ENCODE data around the gene CCDC78.

CCDC78 gene

DNA sequence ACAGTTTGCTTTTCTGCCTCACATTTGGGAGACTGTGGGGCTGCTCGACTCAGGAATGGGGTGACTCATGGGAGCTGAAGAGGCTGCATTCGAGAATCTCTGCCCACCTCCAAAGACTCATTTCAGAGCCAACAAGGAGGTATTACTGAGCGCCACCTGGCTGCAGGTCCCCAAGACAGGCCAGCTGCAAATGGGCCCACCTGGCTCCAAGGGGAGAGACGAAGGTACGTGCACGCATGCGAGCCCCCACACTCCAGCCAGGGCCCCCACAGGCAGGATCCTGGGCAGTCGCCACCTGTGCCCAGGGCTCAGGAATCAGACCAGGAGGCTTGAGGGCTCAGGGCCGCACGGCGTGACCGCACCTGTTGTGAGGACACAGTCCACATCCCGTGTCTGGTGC, 6.7 kb upstream of the CCDC78 start:
- no peaks in the 10 kb centered on the region for H3K9me2 ChIP-seq (replicated peaks; ENCODE audit: low read depth, low read length)
- H3K4me2 ChIP-seq (ENCODE audit: low read depth, low read length, poor library complexity, severe bottlenecking), result no peak overlapping the region
- H3K9ac ChIP-seq (ENCODE audit: low read depth, low read length, poor library complexity, severe bottlenecking), result no peak overlapping the region
- TF ChIP-seq, protein P1, sequence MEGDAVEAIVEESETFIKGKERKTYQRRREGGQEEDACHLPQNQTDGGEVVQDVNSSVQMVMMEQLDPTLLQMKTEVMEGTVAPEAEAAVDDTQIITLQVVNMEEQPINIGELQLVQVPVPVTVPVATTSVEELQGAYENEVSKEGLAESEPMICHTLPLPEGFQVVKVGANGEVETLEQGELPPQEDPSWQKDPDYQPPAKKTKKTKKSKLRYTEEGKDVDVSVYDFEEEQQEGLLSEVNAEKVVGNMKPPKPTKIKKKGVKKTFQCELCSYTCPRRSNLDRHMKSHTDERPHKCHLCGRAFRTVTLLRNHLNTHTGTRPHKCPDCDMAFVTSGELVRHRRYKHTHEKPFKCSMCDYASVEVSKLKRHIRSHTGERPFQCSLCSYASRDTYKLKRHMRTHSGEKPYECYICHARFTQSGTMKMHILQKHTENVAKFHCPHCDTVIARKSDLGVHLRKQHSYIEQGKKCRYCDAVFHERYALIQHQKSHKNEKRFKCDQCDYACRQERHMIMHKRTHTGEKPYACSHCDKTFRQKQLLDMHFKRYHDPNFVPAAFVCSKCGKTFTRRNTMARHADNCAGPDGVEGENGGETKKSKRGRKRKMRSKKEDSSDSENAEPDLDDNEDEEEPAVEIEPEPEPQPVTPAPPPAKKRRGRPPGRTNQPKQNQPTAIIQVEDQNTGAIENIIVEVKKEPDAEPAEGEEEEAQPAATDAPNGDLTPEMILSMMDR (conservative IDR thresholded peaks at IDR 0.05; ENCODE audit: low read length), result no peak
- TF ChIP-seq EZH2phosphoT487 (IDR thresholded peaks at IDR 0.05; ENCODE audit: borderline replicate concordance), result no peak
- no peaks in the 10 kb centered on the region for H3K4me1 ChIP-seq (ENCODE audit: insufficient read depth, low read length, poor library complexity, severe bottlenecking)
- no peaks in the 10 kb centered on the region for H3K27me3 ChIP-seq (ENCODE audit: insufficient read depth, low read length, poor library complexity, severe bottlenecking)
- H2AFZ ChIP-seq (ENCODE audit: low read length), result no peak overlapping the region
- H3F3A ChIP-seq (ENCODE audit: low read depth), result no peaks in the 10 kb centered on the region
- H3K79me2 ChIP-seq (ENCODE audit: insufficient read depth, low read length), result no peaks in the 10 kb centered on the region
- H3K9me3 ChIP-seq (ENCODE audit: insufficient read depth, low read depth, low read length), result no peaks in the 10 kb centered on the region
- H3K4me3 ChIP-seq (ENCODE audit: low read length, poor library complexity, severe bottlenecking), result no peak overlapping the region
- H4K20me1 ChIP-seq (ENCODE audit: insufficient read depth, low read length, poor library complexity, severe bottlenecking), result no peaks in the 10 kb centered on the region
- no peaks in the 10 kb centered on the region for H3K36me3 ChIP-seq (ENCODE audit: insufficient read depth, low read length)

DNA sequence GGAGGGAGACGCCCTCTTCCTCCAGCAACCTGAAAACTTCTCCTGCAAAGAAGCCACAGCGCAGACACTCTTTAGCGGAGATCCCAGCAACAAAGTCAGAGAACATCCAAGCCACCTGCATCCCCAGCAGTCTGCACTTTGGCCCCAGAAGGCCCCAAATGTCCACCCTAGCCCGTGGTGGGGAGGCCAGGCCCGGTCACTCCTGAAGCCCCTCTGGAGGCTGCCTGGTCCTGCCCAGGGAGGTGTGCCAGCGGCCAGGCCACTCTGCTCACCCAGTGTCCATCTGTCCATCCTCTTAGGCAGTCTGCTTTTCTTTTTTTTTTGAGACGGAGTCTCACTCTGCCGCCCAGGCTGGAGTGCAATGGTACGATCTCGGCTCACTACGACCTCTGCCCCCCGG, 6.1 kb upstream of the CCDC78 start:
- Histone ChIP-seq H3K27me3 (ENCODE audit: insufficient read depth, low read length, poor library complexity, severe bottlenecking) (no peaks in the 10 kb centered on the region), H3K9ac (ENCODE audit: low read depth, low read length, poor library complexity, severe bottlenecking) (no peak overlapping the region), H3K79me2 (ENCODE audit: insufficient read depth, low read length) (no peaks in the 10 kb centered on the region), H3K9me3 (ENCODE audit: insufficient read depth, low read depth, low read length) (no peaks in the 10 kb centered on the region), H3K4me2 (ENCODE audit: low read depth, low read length, poor library complexity, severe bottlenecking) (no peak overlapping the region), H4K20me1 (ENCODE audit: insufficient read depth, low read length, poor library complexity, severe bottlenecking) (no peaks in the 10 kb centered on the region), H3K4me1 (ENCODE audit: insufficient read depth, low read length, poor library complexity, severe bottlenecking) (no peaks in the 10 kb centered on the region), H3F3A (ENCODE audit: low read depth) (no peaks in the 10 kb centered on the region), H2AFZ (ENCODE audit: low read length) (no peak overlapping the region), H3K4me3 (ENCODE audit: low read length, poor library complexity, severe bottlenecking) (no peak overlapping the region), H3K36me3 (ENCODE audit: insufficient read depth, low read length) (no peaks in the 10 kb centered on the region), H3K9me2 (replicated peaks; ENCODE audit: low read depth, low read length) (no peaks in the 10 kb centered on the region)
- no peak for TF ChIP-seq EZH2phosphoT487 (IDR thresholded peaks at IDR 0.05; ENCODE audit: borderline replicate concordance)

DNA sequence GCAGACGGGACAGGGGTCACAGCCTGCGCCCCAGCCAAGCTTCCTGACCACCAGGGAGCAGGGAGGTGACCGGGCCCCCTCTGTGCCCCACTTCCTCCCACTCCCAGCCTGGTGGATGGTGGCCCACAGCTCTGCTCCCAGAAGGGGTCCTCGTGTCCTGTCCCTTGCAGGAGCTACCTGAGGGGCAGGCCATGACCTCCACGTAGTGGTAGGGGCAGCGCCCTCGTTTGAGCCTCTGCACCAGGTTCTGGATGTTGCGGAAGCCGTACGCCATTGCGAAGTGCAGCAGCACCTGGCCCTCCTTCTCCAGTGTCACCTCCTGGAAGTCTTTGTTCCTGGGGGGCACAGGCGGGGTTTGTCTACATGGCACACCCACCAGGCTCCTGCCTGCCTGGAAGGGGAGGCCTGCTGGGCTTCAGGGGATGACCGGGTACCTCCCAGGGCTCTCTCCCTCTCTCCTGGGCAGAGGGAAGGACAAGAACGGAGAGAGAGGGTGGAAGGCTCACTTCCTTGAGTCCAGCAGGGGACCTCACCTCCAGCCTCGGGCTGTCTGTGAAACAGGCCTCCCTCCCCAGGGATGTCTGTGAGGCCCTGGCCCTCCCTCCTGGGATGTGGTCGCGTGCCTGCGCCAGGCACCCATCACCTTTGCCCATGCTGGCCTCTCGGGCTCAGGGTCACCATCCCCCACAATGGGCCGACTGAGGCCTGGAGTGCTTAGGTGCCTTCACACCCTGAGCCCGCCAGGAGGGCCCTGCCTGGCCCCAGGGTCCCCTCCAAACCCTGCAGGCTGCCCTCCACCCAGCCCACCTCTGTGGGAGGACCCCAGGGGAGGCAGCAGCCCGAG, 4.6 kb upstream of the CCDC78 start:
- no peaks in the 10 kb centered on the region for H3K36me3 ChIP-seq (ENCODE audit: insufficient read depth, low read length)
- H3K4me1 ChIP-seq (ENCODE audit: insufficient read depth, low read length, poor library complexity, severe bottlenecking), result no peaks in the 10 kb centered on the region
- H3K9me2 ChIP-seq (replicated peaks; ENCODE audit: low read depth, low read length), result no peaks in the 10 kb centered on the region
- no peak overlapping the region for H3K4me2 ChIP-seq (ENCODE audit: low read depth, low read length, poor library complexity, severe bottlenecking)
- no peaks in the 10 kb centered on the region for H4K20me1 ChIP-seq (ENCODE audit: insufficient read depth, low read length, poor library complexity, severe bottlenecking)
- TF ChIP-seq, protein P1 (conservative IDR thresholded peaks at IDR 0.05; ENCODE audit: low read length), result no peak
- no peak for TF ChIP-seq EZH2phosphoT487 (IDR thresholded peaks at IDR 0.05; ENCODE audit: borderline replicate concordance)
- H3K9ac ChIP-seq (ENCODE audit: low read depth, low read length, poor library complexity, severe bottlenecking), result no peak overlapping the region
- H3K27me3 ChIP-seq (ENCODE audit: insufficient read depth, low read length, poor library complexity, severe bottlenecking), result no peaks in the 10 kb centered on the region
- no peaks in the 10 kb centered on the region for H3K79me2 ChIP-seq (ENCODE audit: insufficient read depth, low read length)
- H3F3A ChIP-seq (ENCODE audit: low read depth), result no peaks in the 10 kb centered on the region
- H3K9me3 ChIP-seq (ENCODE audit: insufficient read depth, low read depth, low read length), result no peaks in the 10 kb centered on the region
- H3K4me3 ChIP-seq (ENCODE audit: low read length, poor library complexity, severe bottlenecking), result no peak overlapping the region
- no peak overlapping the region for H2AFZ ChIP-seq (ENCODE audit: low read length)
